HG02763 (cell line): ENCODE results near the gene NPHP4.

Experiments
- ATAC-seq: cut with Tn5 transposase; IDR thresholded peaks from one replicate; pipeline ENCODE4 v1.9.1; 2021; ENCODE audit warnings: mild to moderate bottlenecking, moderate library complexity; ENCODE audit not compliant: unreplicated experiment

NPHP4 gene

DNA sequence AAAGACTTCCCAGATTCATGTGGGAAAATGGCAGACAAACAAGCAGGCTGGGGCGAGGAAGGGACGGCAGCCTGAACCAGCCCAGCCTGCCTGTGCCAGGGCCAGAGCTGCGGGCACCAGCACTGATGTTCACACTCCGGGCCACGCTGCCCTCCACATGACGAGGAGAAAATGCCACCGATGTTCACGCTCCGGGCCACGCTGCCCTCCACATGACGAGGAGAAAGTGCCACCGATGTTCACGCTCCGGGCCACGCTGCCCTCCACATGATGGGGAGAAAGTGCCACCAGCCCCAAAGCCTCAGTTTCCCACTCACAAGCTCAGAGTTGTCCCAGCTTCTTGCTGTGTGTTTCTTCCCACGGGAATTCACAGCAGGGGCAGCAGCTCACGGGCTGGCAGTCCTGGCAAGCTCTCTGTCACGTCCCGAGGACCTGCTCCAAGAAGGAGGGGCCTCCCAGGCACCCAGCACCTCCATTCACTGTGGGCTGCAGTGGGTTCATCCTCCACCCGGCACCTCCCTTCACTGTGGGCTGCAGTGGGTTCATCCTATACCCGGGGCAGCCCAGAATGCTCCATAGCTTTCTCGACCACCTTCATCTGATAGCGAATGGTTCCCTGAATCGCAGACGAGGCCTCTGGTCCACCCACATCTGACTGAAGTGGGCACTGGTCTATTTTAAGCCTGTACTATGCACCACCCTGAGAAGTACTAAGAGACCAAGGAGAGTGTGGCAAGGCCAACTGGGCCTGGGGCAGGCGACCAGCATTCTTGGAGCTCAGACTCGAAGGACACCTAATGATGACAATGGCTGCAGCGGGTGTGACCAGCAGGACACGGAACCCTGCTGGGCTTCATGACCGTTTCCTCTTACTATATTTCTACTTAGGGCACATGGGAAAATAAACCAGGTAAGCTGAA, 108.8 kb downstream of the NPHP4 start:
- no peak for ATAC-seq

GRCh38 chr1:5882367-5883128, 109.7 kb downstream of the NPHP4 start:
- ATAC-seq: no peak

GRCh38 chr1:5881526-5882222, 110.6 kb downstream of the NPHP4 start:
- ATAC-seq: no peak

GRCh38 chr1:5880630-5881405, 111.4 kb downstream of the NPHP4 start:
- ATAC-seq: no peak

DNA sequence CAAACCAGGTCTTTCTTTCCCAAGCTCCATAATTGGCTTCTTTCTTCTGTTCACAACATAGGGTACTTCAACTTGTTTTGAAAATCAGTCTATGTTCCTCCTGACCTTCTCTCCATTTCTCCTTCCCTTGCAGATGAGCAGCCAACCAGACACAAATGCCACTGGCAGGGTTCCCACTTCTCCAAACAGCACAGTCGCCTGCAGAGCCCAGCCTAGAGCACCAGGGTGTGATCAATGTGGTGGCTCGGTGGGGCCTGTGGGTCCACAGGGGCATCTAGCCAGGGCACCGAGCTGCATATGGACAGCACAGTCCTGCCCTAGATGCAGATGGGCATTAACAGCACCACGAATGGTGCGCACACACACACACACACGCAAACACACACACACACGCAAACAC, 112.8 kb downstream of the NPHP4 start:
- no peak for ATAC-seq

DNA sequence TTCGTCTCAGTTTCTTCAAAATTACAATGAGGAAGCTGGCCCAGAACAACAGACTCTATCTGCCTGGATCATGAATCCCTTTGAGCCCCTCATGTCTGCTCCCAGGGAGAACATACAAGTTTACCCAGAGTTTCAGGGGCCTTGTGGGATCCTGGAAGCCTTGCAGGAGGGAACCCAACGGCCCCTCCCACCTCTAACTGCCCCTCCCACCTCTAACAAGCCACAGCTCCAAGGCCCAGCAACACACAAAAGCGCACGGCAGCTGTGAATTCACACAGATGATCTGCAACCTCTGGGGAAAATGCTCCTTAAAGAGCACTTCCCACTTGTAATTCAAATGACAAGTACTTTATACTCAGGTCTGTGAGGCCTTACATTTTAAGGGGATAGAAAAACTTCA, 113.3 kb downstream of the NPHP4 start:
- no peak for ATAC-seq

DNA sequence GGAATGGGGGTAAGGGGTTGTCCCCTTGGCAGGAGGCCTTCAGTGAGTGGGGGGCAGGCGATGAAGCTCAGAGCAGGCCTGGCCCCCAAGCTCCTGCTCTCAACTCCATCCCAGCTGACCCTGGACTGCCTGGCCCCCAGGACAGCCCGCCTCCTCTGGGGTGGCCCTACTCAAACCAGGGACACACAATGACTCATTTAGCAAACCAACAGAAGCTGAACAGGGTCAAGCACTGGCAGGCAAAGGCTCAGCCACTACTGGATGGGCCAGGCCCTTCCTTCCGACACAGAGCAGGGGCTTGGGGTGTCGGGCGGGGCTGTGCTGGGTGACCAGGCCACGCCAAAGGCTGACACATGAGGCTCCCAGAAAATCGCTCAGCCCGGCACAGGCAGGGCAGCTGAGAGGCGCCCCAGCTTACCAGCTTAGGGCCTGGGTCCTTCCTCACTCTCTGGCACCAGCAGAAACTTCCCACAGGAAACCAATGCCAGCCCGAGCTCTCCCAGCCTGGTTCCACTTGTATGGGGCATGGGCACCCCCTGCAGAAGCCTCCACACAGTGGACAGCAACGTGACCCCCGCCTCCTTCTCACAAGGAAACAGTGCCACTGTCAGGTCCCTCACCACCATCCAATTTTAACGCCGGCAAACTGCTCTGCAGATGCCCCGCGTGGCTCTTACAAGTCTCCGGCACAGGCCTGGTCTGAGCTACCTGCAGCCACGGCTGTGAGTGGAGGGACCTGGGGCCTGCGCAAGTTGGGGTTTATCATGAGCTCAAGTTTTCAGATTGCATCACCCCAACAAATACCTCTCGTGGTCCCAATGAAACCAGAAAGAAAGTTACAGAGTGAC, 114.3 kb downstream of the NPHP4 start:
- no peak for ATAC-seq

DNA sequence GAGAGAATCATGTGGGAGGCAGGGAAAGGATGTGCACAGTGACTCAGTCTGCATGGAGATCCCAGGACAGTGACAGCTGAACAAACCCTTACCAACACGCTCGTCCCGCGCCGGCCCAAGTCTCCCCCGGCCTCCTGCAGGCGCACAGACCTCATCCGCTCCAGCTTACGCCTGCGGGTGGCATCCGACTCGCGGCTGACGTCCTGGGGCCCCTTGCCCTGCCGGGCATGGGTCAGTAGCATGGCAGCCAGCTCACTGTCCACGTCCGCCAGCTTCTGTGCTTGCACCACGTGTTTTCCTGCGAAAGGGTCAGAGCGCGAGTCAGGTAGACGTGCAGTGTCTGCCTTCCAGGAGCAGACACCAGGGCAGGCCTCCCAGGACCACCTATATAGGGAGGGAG, 115.2 kb downstream of the NPHP4 start:
- ATAC-seq: no peak

- no peak for ATAC-seq
Observed at GRCh38 chr1:5876094-5876650, 116.1 kb downstream of the NPHP4 start.

- no peak for ATAC-seq
Observed at GRCh38 chr1:5875345-5875910, 116.8 kb downstream of the NPHP4 start.

- ATAC-seq: no peak
Observed at GRCh38 chr1:5874416-5875110, 117.7 kb downstream of the NPHP4 start.

GRCh38 chr1:5873556-5873955, 118.7 kb downstream of the NPHP4 start:
- no peak for ATAC-seq

DNA sequence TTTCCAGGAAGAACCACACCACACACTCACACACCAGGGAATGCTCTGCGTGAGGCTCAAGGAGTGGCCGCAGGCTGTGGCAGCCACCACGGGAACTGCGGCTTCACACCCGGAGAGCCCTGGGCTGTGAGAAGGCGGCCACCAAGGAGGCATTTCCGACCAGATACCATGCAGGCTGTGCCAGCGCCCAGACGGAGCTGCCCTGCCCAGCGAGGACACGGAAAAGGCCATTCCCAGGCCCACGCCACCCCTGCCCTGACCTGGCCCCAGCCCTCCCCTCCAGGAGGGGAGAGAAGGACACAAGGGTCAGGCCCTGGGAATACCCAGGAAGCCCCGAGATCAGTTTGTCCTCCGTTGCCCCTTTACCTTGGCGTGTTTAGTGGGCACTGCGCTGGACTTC, 119.3 kb downstream of the NPHP4 start:
- no peak for ATAC-seq

DNA sequence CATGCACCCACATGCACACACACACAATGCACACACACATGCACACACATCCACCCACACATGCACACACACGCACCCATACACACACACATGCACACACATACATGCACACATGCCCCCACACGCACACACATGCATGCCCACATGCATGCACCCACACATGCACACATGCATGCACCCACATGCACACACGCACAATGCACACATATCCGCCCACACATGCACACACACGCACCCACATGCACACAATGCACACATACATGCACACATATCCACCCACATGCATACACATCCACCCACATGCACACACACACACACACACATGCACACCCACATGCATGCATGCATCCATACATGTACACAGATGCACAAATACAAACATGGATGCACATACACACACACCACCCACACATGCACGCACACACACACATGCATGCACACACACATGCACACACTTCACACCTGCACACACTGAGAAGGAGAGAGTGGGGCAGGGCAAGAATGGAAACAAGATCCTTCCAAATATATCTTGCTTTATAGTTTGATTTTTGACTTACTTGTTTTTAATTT, 123.2 kb downstream of the NPHP4 start:
- no peak for ATAC-seq

DNA sequence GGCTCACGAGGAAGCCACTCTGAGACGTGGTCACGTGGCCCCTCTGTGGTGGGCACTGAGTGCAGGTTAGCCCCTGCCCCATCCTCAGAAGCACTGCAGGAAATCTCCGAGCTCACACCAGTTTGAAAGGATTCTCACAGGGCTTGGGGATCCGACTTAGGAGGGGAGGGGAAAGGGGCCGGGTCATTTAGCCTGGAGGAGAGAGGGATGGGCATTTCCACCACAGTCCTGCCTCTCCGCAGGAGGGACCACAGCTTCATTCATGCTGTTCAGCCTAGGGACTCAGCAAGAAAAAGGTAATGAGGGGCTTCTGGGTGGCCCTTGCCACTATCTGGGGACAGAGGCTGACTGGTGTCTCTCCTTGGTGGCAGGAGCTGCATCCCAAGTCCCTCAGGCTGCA, 126.5 kb downstream of the NPHP4 start:
- ATAC-seq: no peak

DNA sequence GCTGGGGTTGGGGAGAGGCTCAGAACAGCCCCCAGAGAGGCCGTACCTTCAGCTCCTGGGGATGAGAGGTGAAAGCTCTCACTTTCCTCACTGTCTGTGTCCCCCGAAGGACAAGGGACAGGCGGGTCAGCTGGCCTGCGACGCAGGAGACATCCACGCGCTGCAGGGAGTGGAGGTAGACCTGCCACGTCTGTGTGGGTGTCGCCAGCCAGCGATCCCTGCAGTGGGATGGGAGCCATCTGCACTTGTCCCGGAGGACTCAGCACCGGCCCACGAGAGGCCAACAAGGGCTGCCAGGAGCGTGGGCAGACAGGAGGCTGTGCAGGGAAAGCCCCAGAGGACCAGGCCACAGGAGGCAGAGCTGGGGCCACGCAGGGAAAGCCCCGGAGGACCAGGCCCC, 127.2 kb downstream of the NPHP4 start:
- no peak for ATAC-seq

GRCh38 chr1:5864256-5864655, 128.0 kb downstream of the NPHP4 start:
- ATAC-seq: no peak

- no peak for ATAC-seq
Observed at GRCh38 chr1:5863238-5863637, 129.0 kb downstream of the NPHP4 start.
